GM19372 (cell line): ENCODE results near the gene ZNF768.

ENCODE experiments used
- ATAC-seq: cut with Tn5 transposase; IDR thresholded peaks from one replicate; pipeline ENCODE4 v1.9.1; 2021; ENCODE audit warnings: mild to moderate bottlenecking, low read depth, moderate library complexity; ENCODE audit not compliant: unreplicated experiment

Gene ZNF768

DNA sequence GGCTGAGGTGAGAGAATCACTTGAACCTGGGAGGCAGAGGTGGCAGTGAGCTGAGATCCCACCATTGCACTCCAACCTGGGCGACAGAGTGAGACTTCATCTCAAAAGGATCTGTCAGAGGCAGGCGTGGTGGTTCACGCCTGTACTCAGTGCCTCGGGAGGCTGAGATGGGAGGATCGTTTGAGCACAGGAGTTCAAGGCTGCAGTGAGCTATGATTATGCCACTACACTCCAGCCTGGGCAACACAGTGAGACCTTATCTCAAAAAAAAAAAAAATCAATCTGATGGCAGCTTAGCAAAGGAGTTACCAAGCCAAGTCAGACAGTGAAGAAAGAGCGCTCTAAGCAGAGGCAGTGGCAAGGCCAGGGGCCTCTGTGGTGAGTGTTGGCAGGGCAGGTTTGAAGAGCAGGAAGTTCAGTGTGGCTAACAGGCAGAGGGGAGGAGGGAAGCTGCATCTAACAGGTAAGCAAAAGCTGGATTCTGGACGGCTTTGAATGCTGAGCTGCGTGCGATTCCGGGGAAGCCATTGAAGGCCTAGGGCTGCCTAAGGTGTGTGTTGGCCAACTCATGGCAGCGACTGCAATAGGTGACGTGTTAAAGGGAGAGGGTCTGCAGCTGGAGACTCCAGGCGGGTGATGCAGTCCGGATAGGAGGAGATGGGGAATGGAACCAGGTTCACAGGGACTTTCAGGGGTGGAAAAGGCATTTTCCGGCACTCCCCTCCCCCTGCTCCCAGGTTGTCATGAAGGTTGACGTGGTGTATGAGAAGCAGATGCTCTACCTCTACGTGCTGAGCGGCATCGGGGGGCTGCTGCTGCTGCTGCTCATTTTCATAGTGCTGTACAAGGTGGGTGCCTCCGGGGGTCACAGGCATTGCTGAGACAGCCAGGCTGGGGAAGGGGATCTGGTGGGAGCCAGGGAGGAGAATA, 7.0 kb downstream of the ZNF768 start:
- ATAC-seq = no peak

DNA sequence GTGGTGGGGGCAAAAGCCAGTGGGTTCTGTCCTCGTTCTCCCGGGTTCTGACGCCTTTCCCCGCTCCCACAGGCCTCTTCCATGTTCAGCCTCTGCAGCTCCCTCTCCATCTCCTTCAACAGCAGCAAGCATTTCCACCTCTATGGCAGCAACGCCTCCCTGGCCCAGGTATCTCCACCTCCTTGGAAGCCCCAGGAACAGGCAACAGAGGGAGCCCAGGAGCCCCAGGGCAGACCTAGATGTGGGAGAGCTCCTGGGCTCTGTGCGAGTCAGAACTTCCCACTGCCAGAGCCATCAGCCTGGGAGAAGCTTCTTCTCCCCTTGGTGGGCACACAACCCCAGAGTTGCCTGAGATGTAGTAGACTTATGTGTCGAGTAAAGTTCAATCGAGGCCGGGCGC, 7.8 kb downstream of the ZNF768 start:
- no peak for ATAC-seq

DNA sequence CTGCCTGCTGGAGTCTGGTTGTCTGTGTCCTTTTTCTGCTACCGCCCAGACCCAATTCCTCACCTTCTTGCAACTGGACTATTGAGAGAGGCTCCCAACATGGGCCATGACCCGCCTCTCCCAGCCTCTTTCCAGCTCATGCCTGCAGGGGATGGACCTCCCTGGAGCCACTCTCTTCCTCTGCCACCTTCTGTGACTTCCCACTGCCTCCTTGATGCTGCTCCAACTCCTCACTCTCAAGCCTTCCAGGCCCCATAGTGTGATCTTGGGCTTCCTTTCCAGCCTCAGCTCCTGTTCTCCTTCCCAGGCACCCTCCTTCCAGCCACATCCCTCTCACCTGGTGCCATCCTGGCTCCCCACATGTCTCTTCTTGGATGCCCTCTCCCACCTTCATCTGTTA, 11.1 kb downstream of the ZNF768 start:
- ATAC-seq = no peak

DNA sequence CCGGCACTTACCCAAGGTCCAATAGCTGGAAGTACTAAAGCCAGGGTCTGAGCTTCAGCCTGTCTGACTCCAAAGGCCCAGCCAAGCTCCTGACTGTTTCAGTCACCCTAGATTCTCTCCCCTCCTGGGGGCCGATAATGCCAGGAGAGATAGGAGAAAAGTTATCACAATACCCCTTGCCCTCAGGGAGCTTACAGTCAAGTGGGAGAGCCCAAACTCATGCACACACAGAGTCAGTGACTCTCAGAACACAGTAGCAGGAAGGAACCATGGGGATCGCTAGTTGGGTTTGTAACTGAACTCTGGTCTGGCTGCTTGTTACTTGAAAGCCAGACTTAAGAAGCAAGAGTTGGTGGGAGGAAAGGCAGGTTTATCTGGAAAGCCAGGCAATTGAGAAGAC, 14.9 kb downstream of the ZNF768 start:
- ATAC-seq = no peak

DNA sequence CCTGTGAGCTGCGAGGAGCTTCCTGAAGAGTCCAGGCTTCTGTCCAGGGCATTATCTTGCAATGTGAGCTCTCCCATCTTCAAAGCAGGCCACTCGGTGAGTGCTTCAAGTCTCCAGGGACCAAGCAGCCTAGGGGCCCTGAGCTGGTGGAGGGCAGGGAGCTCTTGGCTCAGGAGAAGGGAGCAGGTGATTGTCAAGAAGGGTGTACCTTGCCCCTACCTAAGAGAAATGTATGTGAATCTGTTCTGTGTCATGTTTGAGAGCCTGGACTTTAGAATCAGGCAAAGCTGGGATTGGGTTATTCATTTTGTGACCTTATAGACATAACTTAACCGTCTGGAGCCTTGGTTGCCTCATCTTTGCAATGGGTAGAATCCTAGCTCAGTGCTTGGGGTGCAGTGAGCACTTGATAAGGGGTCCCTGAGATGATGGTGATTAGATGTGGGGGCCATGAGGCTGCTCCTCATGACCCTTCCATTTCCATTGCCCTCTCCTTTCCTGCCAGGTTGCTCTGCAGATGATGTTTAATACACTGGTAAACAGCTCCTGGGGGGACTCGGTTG, 15.9 kb downstream of the ZNF768 start:
- ATAC-seq = no peak

DNA sequence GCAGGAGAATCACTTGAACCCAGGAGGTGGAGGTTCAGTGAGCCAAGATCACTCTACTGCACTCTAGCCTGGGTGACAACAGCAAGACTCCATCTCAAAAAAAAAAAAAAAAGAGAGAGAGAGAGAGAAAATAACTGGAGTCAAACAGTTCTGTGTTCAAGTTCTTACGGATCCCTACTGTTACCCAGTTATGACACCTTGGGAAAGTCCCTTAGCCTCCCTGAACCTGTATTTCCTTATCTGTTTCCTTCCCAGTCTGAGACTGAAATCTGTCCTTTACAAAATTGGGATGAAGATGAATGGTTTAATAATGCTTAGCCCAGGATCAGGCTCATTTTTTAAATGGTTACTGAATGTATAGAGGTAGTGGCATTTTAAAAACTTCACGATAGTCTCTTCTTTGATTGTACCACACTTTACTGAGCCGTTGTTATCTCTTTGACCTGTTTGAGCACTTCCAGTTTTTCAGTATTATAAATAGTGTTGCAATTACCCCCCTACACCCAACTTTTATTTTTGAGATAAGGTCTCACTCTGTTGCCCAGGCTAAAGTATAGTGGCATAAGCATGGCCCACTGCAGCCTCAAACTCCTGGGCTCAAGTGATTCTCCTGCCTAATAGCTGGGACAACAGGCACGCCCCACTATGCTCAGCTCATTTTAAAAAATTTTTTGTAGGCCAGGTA, 17.1 kb downstream of the ZNF768 start:
- ATAC-seq = no peak

DNA sequence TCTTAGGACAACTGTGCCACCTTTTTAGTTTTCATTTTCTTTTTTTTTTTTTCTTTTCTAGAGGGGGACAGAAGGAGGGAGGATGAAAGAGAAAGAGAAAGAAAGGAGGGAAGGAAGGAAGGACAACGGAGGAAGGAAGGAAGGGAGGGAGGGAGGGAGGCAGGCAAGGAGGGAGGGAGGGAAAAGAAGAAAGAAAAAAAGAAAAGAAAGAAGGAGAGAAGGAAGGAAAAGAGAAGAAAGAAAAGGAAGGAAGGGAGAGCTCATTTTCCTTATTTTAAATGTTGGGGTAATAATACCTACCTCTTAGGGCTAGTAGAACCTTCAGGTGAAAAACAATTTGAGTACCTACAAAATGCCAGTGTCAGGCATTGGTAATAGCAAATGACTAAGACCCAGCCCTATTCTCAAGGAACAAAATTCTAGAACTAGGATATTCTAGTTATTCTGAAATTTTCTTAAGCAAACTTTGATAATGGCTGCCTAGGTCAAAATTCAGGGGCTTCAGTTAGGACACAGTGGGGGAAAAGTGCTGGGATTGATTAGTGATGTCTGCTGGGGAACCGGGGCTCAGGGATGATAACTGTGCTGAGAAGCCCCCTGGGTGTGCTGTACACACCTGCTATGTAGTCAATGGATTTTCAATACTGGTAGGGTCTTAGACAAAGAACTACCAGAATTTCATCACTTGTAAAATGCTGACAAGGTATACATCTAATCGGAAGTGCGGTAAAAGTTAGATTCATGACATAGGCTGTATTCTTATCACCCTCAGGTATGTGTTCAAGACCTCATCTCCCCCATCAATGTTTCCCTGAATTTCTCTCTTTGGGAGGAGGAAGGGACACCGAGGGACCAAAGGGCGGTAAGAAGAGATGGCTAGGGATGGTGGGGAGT, 22.7 kb downstream of the ZNF768 start:
- ATAC-seq = no peak

DNA sequence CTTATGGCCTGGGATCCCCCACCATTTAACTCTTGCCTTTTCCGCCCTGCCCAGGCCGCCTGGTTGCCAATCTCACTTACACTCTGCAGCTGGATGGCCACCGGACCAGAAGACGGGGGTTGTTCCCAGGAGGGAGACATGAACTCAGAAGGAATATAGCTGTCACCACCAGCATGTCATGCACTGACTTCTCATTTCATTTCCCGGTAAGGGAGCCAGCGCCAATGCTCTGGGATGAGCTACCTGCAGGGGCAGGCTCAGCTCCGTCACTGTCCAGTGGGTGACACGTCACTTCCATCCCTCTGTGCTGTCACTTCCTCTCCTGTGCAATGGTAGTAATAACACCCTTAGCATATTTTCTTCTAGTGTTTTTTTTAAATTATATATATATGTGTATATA, 27.1 kb downstream of the ZNF768 start:
- no peak for ATAC-seq

DNA sequence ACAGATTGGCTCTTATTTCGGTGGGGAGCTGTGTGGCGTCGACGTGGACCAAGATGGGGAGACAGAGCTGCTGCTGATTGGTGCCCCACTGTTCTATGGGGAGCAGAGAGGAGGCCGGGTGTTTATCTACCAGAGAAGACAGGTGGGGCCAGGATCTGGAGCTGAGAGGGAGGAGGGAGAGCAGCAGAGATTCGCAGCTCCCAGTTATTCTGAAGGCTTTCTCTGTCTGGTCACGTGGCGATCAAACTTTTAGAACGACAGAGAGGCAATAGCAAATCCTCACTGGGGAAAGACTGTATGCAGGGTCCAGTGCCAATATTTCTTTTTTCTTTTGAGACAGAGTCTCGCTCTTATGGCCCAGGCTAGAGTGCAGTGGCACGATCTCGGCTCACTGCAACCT, 31.7 kb downstream of the ZNF768 start:
- ATAC-seq = no peak

DNA sequence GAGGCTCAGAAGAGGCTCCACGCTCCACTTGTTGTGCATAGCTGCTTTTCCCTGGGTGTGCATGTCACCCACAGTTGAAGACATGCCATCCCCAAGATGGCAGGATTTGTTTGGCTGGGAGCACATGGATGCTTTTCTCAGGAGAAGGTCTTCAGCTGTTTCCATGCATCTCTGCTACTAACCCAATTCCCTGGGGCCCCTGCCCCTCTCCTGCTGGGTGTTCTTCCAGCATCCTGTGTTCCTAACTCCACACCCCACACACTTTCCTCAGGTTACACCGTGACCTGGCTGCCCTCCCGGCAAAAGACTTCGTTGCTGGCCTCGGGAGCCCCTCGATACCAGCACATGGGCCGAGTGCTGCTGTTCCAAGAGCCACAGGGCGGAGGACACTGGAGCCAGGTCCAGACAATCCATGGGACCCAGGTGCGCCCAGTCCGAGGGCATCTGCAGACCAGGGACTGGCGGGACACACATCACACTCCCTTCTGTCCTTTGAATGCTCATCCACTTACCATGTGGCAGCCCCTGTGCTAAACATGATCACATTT, 32.4 kb downstream of the ZNF768 start:
- ATAC-seq = no peak

DNA sequence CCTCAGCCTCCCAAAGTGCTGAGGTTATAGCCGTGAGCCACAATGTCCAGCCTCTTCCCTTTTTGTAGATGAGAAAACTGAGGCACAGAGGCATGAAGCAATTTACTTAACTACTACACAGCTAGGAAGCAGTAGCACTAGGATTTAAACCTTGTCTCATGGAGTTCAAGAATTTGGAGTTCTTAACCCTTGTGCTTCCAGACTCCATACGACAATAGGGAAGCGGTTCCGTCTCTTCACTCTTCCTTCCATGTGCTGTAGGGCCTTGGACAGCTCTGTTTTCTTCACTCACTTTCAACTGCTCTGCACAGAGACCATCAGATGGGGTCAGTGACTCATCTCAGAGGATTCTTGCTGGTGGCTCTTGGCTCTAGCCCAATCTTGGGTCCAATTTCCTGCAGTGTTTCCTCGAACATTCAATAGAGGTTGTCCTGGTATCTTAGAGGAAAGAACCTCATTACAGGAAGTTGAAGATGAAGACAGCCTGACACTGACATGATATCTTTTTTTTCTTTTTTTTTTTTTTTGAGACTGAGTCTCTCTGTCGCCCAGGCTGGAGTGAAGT, 34.5 kb downstream of the ZNF768 start:
- ATAC-seq = no peak

DNA sequence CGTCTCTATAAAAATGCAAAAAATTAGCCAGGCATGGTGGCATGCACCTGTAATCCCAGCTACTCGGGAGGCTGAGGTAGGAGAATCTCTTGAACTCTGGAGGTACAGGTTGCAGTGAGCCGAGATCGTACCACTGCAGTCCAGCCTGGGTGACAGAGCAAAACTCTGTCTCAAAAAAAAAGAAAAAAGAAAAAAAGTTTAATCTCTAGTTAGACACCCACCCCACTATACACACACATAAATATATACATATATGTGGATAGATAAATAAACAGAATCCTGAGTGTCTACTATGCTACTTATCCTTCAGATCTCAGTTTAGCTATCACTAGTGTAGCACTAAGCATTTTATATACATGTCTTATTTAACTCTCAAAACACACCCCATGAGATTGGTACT, 35.1 kb downstream of the ZNF768 start:
- no peak for ATAC-seq

DNA sequence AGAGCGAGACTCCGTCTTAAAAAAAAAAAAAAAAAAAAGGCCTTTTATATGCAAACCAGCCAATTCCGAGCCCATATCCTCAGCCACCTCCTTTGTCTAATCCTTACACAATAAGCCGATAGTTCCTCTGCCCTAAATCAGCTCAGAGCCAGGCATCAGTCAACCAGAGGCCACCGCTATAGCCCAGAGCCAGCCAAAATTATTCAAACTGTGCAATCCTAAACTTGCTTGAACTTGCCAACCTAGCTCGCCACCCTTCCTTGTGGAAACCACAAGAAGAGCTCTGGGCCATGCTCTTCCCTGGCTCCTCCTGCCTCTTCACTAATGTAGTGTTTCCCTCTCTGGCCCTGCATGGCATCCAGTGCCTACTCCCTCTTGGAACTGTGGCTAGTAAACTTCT, 36.2 kb downstream of the ZNF768 start:
- ATAC-seq = no peak

DNA sequence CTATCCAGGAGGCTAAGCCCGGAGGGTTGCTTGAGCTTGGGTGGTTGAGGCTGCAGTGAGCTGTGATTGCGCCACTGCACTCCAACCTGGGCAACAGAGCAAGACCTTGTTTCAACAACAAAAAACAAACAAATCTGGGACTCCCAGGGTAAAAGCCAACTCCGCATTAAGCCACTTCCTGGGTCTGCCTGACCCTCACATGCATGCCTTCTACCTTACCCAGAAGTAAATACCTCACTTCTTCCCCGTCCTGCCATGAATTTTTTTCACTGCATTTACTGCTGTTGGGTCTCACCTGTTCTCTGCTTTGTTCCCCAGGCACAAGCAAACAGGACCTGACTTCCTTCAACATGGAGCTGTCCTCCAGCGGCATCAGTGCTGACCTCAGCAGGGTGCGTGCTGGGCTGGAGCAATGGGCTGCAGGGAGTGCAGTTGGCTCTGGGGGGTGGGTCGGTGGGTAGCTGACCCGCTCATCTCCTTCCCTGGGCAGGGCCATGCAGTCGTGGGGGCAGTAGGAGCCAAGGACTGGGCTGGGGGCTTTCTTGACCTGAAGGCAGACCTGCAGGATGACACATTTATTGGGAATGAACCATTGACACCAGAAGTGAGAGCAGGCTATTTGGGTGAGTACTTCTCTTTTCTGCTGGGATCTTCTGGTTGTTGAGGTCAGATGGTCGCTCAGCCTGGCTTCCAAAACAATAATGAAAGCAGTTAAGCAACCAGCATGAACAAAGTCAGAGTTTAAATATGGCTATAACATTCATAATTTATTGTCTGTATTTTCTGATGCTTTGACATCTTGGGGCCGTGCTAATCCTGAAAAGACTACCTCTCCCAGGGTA, 37.4 kb downstream of the ZNF768 start:
- no peak for ATAC-seq

DNA sequence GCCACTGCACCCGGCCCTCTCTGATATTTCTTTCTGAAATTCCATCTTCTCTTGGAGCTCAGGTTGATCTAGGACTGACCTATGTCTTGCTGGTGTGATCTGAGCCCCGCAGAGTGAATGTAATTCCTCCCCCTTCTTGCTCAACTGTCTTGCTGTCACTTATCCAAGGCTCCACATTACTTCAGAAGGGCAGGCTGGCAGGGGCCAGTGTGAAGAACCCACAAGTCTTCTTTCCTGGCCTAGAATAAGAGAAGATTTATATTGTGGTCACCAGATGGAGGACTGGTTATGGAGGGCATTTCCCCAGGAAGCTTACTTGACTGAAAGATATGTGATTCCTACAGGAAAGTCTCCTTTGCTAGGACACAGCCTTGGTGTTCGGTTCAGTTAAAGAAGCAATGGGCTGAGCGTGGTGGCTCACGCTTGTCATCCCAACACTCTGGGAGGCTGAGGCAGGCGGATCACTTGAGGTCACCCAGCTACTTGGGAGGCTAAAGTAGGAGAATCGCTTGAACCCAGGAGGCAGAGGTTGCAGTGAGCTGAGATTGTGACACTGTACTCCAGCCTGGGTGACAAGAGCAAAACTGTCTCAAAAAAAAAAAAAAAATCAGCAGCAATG, 40.4 kb downstream of the ZNF768 start:
- no peak for ATAC-seq

DNA sequence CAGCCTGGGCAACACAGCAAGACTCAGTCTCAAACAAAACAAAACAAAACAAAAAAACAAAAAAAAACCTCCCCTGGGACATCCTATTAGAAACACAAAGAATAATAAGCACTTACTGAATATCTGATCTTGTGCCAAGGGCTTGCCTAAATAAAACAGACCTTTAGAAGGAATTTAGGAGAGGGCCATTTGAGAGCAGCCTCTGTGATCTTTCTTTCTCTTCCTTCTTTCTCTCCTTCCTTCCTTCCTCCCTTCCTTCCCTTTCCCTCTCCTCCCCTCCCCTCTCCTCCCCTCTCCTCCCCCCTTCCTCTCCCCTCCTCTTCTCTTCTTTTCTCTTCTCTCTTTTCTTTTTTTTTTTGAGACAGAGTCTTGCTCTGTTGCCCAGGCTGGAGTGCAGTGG, 41.5 kb downstream of the ZNF768 start:
- ATAC-seq = no peak

DNA sequence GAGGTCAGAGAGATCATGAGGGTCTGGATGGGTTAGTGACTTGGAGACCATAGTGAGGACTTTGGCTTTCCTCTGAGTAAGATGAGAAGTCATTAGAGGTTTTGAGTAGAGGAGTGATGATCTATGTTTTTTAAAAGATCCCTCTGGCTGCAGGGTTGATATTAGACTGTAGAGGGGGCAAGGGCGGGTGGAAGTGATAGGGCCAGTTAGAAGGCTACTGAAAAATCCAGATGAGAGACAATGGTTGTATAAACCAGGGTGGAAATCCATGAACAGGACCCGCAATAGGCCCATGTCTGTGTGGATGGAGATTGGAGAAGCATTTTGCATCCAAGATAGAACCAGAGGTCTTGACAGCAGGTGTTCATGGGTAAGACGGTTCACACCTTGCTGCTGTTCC, 44.0 kb downstream of the ZNF768 start:
- no peak for ATAC-seq

DNA sequence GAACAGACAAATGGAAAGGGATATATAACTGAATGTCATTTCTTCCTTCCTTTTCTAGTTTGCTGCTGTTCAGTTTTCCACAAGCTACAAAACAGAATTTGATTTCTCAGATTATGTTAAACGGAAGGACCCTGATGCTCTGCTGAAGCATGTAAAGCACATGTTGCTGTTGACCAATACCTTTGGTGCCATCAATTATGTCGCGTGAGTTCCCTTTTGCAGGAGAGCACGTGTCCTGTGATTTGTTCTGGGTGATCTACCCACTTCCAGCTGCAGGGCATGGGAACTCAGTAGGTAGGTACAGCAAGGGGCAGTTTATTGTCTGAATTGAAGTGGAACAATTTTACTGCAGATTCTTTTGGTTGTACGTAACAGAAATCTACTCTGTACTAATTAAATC, 45.0 kb downstream of the ZNF768 start:
- ATAC-seq = no peak
